HG02798 (cell line): ENCODE measurements around the gene PELI3.
A peak's percentile ranks its signal among the peaks of the same experiment; 100 is the strongest.
"Not testable (repeated sequence)": the region's sequence is repeated elsewhere in the genome, so short reads cannot be mapped to it uniquely, and the experiment has no call there.

ENCODE experiments used
- ATAC-seq: cut with Tn5 transposase; IDR thresholded peaks from one replicate; pipeline ENCODE4 v1.9.1; 2021; ENCODE audit warnings: mild to moderate bottlenecking; ENCODE audit not compliant: unreplicated experiment, poor library complexity

Gene PELI3

GRCh38 chr11:66440940-66441282, 25.8 kb upstream of the PELI3 start:
- not testable (repeated sequence) for ATAC-seq

- no peak for ATAC-seq
Measured at GRCh38 chr11:66443602-66444001, 23.1 kb upstream of the PELI3 start.

DNA sequence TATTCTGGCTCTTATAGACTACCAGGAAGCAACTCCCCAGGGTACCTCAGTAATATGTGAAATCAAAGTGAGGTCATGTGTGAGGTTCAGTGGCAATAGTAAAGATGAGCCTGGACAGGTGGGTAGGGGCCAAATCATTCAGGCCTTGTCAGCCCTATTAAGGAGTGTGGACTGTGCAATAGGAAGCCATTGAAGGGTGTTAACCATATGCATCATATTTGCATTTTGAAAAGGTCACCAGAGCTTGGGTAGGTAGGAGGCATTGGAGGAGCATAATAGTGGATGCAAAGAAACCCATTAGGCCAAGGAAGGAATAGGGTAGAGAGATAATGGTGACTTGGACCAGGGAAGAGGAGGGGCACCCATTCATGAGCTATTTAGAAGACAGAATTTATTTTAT, 19.7 kb upstream of the PELI3 start:
- no peak for ATAC-seq

DNA sequence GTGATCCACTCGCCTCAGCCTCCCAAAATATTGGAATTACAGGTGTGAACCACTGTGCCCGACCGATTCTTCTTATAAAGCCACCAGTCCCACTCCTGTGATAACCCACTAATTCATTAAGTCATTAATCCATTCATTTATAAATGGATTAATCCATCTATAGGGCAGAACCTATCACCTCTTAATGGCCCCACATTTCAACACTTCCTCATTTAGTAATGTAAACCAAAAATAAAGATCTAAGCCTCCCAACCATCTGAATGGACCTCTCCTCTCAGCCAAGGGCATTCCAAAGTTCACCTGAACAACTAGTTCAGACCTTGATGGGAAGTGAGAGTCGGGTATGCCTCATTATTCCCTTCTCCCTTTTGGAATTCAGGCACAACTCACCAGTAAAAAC, 18.2 kb upstream of the PELI3 start:
- ATAC-seq, result no peak

DNA sequence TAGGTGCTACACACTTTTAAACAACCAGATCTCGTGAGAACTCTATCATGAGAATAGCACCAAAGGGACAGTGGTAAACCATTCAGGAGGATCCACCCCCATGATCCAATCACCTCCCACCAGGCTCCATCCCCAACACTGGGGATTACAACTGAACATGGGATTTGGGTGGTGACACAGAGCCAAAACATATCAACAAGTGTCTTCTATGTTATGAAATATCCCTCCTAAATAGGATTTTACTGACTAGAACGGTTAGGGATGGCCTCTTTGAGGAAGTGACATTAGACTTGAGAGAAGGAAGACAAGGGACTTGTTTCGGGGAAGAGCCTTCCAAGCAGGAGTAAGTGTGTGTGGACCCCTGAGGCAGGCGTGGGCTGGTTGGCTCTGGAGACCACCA, 16.1 kb upstream of the PELI3 start:
- no peak for ATAC-seq

GRCh38 chr11:66451663-66452062, 15.0 kb upstream of the PELI3 start:
- no peak for ATAC-seq

- ATAC-seq, result no peak
Measured at GRCh38 chr11:66454247-66454646, 12.5 kb upstream of the PELI3 start.

GRCh38 chr11:66454828-66455227, 11.9 kb upstream of the PELI3 start:
- no peak for ATAC-seq

- ATAC-seq, result no peak
Measured at GRCh38 chr11:66457826-66458225, 8.9 kb upstream of the PELI3 start.

DNA sequence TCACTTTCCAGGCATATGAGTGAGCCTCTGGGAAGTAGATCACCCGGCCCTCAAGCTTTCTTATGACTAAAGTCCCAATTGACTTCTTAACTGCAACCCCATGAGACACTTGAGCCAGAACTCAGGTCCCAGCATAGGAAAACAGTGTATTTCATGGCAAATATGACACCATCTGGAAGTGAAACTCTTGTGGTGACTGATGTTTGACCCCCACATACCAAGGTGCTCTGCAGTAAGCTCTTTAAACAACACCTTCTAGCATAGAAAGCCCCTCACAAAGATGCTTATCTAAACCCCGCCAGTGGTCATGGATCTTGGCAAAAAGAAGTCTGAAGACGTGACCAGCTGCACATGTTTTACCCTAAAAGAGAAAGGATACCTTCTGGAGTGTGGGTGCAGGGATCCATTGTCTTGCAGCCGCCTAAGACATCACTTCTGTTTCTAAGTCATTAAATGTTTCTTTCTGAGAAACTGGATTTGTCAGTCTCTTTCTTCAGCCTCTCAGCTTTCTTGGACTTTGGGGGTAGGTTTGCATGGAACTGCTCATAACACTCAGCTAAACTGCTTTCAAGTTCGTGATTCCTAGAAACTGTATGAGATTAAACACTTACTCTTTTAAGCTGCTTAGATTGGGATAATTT, 7.4 kb upstream of the PELI3 start:
- ATAC-seq, result no peak

GRCh38 chr11:66462010-66462409, 4.7 kb upstream of the PELI3 start:
- ATAC-seq, result no peak

- no peak for ATAC-seq
Measured at GRCh38 chr11:66462911-66463310, 3.8 kb upstream of the PELI3 start.

GRCh38 chr11:66464116-66464515, 2.6 kb upstream of the PELI3 start:
- ATAC-seq, result not testable (repeated sequence)

GRCh38 chr11:66464916-66465315, 1.8 kb upstream of the PELI3 start:
- ATAC-seq, result no peak

GRCh38 chr11:66465373-66466224, 1.1 kb upstream of the PELI3 start:
- no peak for ATAC-seq

GRCh38 chr11:66467034-66467659, 442 bp downstream of the PELI3 start:
- ATAC-seq, result peak; percentile 29

DNA sequence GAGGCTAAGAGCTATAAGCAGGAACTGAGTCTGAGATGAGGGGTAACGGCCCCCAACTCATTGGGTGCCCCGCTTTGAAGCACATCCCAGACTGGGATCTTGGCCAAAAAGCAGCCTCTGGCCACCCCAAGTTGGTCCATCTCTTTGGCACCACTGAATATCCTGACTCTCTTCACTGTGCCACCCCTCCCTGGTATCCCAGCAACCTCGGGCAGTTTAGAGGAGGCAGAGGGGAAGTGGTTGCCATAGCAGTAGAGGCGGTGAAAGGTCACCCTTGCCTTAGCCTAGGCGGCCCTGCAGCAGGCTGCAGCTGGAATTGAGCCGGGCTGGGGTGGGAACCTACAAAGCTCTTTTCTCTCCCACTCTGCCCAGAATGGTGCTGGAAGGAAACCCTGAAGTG, 1.1 kb downstream of the PELI3 start:
- no peak for ATAC-seq

GRCh38 chr11:66468691-66469090, 2.0 kb downstream of the PELI3 start:
- no peak for ATAC-seq

DNA sequence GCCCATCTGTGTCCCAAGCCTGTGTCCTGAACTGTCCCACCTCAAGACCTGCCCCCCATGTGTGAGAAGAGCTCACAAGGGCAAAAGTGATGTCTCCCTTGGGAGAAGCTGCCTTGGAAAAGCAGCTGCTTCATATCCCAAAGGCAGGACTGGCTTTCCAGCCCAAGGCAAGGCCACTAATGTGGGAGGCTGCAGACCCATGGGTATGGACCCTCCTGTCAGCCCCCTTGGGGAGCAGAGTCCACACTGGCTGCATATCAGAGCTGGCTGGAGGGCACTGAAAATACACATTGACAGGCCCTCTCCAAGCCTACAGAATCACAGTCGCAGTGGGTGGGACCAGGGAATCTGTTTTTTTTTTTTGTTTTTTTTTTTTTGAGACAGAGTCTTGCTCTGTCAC, 2.7 kb downstream of the PELI3 start:
- no peak for ATAC-seq

GRCh38 chr11:66470015-66470414, 3.3 kb downstream of the PELI3 start:
- no peak for ATAC-seq

- no peak for ATAC-seq
Measured at GRCh38 chr11:66471142-66471541, 4.4 kb downstream of the PELI3 start.

GRCh38 chr11:66472054-66472453, 5.3 kb downstream of the PELI3 start:
- no peak for ATAC-seq
